ENCODE results near the gene CDH16.
"Not testable (repeated sequence)": the region's sequence is repeated elsewhere in the genome, so short reads cannot be mapped to it uniquely, and the experiment has no call there.

CDH16 gene

DNA sequence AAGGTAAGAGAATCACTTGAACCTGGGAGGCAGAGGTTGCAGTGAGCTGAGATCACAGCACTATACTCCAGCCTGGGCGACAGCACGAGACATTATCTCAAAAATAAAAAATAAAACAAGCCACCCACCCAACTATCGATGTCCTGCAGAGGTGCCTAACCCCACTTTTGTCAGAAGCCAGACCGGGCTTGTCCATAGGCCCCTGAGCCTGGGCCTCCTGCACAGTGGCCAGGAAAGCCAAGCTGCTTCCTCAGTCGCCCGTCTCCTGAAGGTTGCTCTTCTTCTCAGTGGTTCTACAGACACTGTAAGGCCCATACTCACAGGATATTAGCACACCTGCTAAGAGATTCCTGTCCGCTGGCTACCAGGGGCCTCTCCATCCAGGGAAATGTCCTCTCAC, 27.9 kb upstream of the CDH16 start:
- DNase-seq, result no peak

DNA sequence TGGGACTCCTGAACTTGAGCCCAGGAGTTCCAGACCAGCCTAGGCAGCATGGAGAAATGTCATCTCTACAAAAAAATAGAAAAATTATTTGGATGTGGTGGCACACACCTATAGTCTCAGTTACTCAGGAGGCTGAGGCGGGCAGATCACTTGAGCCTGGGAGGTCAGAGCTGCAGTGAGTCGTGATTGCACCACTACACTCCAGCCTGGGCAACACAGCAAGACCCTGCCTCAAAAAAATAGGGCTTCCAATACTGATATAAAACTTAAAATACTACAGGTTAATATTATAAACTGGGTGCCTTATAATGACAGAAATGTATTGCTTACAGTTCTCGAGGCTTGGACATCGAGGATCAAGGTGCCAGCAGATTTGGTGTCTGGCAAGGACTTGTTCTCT, 27.3 kb upstream of the CDH16 start:
- no peak for DNase-seq

DNA sequence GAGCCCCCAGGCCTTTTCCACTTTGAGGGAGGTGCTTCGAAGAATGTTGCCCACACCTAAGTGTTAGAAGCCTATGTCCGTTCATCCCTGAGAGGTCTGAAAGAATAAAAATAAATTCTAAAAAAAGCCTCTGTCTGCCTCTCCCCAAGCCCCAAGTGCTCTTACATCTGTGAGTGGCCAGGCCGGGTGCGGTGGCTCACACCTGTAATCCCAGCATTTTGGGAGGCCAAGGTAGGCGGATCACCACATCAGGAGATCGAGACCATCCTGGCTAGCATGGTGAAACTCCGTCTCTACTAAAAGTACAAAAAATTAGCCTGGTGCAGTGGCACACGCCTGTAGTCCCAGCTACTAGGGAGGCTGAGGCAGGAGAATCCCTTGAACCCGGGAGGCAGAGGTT, 26.3 kb upstream of the CDH16 start:
- not testable (repeated sequence) for DNase-seq

DNA sequence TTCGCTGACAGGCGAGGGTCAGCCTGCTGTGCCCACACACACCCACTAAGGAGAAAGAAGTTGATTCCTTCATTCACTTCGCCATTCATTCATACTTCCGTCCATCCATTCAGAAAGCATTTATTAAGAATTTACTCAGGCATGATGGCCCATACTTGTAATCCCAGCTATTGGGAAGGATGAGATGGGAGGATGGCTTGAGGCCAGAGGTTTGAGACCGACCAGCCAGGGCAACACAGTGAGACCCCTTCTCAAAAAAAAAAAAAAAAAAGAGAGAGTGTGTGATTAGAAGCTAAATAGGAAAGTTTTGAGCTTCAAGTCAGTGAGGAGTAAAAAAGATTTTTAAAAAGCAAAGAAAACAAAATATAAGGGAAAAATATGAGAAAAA, 25.4 kb upstream of the CDH16 start:
- DNase-seq, result no peak

DNA sequence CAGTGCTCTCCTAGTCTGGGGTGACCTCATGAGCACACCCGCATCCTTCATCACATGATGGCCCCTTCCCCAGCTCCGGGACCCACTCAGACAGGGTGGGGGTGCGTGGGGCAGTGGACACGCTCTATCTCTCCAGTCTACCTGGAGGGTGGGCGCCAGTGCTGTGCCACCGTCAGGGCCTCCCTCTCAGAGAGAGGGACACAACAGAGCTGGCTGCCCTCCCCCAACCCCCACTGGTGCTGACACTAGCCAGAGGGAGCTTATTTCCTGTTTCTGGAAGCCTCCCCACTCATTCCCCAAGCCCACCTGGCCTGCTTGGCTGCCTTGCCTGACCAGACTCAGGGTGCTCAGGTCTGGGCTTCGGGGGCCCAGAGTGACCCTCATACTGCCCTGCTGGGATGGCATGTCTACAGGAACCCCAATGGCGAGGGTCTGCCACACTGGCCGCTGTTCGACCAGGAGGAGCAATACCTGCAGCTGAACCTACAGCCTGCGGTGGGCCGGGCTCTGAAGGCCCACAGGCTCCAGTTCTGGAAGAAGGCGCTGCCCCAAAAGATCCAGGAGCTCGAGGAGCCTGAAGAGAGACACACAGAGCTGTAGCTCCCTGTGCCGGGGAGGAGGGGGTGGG, 24.9 kb upstream of the CDH16 start:
- no peak for DNase-seq

DNA sequence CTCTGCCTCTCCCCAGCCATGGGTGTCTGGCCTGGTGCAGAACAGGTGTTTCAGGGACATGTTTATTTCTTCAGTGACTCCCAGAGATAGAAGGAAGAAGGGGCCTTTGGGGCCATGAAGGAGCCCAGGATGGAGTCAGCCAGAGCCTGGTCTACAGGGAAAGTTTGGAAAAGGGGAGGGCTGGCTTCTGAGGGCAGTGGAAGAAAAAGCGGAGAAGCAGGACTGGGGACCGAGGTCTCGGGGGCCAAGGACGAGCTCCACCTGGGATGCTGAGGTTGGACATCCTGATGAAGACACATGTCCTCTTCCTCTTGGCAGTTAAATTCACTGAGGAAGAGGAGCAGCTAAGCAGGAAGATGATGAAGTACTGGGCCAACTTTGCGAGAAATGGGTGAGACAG, 24.3 kb upstream of the CDH16 start:
- DNase-seq, result no peak

DNA sequence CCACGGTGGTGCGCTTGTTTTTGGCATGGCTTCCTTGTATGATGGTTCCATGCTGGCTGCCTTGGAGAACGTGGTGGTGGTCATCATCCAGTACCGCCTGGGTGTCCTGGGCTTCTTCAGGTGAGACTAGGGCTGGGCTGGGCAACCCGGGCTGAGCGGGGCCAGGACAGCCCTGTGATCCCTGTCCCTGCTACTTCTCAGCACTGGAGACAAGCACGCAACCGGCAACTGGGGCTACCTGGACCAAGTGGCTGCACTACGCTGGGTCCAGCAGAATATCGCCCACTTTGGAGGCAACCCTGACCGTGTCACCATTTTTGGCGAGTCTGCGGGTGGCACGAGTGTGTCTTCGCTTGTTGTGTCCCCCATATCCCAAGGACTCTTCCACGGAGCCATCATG, 21.6 kb upstream of the CDH16 start:
- DNase-seq, result no peak

DNA sequence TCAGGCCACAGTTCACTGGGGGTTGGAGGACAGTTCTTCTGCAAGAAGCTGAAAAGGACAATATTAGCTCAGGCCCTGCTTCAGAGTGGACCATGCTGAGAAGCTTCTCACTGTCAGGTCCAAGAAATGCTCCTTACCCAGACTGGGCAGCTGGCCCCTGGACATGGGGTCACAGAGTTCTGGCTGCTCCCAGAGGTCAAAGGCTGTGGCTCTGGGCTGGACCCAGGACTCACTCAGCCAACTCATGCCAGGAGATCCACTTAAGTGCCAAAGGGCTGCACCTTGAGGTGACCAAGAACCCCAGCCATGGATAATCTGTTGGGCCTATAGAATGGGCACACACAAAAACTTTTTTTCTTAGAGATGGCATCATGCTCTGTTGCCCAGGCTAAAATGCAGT, 20.7 kb upstream of the CDH16 start:
- DNase-seq, result no peak

DNA sequence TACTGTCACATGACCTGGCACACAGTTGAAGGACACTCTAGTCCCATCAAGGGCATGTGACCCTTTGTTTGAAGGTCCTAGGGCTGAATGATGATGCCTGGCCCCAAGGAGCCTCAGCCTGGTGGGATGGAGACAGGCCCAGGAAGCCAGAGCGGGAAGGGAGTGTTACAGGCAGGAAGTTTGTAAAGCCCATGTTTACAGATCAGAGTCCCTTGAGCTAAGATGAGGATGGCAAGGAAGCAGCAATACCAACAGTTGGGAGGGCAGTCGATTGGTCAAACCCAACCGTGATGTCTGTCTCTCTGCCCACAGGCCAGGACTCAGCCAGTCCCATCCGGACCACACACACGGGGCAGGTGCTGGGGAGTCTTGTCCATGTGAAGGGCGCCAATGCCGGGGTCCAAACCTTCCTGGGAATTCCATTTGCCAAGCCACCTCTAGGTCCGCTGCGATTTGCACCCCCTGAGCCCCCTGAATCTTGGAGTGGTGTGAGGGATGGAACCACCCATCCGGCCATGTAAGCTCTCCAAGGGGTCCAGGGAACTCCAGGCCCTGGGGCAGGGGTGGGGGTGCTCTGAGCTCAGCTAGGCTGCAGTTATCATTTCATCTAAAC, 19.1 kb upstream of the CDH16 start:
- DNase-seq, result no peak

DNA sequence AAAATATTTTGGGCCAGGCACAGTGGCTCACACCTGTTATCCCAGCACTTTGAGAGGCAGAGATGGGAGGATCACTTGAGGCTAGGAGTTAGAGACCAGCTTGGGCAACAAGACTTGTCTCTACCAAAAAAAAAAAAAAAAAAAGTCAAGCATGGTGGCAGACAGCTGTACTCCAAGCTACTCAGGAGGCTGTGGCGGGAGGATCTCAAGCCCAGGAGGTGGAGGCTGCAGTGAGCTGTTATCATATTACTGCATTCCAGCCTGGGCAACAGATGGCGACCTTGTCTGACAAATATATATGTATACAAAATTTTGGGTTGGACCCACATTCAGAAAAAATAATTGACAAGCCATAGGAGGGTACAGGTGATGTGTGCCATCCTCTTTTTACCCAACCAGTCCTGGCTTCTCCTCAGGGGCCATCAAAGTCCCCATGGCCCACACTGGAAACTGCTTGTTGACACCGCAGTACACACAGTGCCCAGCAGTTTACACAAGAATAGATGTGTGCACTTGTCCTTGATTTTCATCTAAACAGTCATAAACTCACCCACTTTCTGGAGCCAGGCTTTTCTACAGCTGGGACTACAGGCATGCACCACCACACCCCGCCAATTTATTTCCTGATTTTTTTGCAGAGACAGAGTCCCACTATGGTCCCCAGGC, 18.3 kb upstream of the CDH16 start:
- no peak for DNase-seq

DNA sequence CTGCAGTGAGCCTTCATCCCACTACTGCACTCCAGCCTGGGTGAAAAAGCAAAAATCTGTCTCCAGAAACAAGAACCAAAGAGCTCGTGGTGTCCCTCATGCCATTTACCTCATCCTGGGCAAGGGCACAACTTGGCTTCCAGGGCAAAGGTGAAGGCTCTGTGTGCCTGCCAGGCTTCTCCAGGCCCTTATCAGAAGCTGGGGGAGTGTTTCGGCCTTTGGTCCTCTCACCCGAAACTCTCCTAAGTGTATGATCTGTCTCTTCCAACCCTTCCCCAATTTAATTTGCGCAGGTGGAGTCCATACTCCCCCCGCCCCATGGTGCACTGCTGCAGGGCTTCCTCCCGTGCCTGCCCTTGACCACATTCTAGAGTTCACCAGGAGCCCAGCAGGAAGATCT, 17.8 kb upstream of the CDH16 start:
- DNase-seq, result no peak

DNA sequence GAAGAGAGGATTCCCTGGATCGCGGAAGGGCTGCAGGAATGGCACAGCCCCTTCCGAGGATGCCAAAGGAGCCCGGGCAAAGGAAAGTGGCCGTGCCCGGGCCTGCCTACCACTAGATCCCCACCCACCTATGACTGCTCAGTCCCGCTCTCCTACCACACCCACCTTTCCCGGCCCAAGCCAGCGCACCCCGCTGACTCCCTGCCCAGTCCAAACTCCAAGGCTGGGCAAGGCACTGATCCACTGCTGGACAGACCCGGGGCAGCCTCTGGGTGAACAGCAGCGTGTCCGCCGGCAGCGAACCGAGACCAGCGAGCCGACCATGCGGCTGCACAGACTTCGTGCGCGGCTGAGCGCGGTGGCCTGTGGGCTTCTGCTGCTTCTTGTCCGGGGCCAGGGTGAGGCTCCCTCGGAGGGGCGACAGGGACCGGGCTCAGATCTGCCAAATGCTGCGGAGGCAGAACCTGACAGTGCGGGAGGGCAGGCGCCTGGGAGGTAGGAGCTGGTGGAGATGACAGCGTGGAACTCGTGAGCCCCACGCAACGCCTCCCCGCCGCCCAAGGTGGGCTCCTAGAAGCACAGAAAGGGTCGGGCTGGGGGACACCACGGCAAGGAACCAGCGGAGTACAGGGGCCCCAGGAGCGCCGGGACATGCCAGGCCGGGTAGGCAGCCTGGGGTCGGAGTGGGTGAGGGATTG, 16.8 kb upstream of the CDH16 start, which contains the start of gene CES2:
TSS of gene CES2 (plus strand) at position 203 of the 698 bp plus-strand sequence. CDS start at position 323, 120 bp downstream.
- no peak for DNase-seq

DNA sequence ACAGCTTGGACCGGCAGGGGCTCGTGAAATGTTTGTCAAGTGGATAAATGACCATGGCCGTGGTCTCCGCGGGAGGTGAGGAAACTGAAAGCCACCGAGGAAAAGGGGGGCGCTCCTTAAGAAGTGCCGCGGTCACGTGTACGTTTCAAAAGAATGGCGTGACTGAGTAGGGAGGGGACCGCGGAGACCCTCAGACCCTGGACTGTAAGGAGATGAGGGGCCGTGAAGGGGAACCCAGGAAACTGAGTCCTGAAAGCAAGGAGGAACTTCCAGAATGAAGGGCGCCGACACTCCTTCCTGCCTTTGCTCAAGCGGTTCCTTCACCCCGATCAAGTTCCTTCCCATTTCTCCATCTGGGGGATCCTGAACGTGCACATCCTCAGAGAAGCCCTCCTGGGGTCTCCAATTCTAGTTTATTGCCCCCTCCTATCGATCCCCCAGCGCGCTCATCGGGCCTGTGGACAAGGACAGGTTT, 16.2 kb upstream of the CDH16 start:
- not testable (repeated sequence) for DNase-seq

DNA sequence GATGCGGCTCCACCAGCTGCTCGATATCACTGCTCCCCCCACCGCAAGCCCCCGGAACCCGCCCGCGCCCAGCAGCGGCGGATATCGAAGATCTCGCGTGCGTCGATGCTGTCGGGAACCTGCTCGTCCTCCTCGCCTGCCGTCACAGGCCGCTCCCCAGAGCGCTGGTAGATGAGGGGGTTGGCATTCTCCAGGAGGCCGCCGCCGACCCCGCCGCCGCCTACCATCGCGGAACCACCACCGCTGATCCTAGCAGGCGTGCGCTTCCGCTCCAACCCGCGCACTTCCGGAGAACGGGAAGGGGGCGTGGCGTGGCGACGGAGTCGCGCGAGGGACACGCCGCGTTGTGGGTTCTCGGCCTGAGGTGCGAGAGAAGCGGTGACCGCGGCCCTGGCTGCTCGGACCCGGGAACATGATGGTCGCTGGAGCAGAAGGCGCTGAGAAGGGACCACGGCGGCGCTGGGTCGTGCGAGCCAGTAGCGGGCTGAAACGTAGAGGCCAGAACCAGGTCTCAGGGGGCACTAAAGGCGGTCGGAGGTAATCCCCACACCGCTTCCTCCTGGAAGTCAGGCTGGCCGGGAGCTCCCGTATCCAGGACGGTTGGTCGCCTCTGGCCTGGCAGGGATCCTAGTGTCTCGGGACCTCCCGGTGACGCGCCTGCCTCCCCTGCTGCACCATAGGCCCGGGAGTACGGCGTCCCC, 15.6 kb upstream of the CDH16 start, which contains the start of gene CIAO2B:
TSS of gene CIAO2B (minus strand) at position 265 of the 701 bp plus-strand sequence. CDS start at position 227, 38 bp downstream.
- peak; percentile 96 for DNase-seq

DNA sequence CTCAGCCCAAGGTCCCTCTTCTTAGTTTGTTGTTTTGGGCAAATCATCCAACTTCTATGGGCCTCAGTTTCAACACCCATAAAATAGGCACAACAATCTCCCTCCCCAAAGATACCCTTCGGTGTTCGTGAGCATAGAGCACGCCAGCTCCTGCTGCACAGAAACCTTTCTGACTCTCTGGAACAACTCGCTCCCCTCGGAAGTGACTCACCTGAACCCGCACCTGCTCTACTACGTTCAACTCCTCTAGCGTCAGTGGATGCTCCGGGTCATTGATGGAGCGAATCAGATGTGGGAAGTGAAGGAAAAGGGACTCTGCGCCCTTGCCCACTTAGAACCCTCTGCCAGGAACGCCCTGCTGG, 15.1 kb upstream of the CDH16 start:
- DNase-seq, result no peak

DNA sequence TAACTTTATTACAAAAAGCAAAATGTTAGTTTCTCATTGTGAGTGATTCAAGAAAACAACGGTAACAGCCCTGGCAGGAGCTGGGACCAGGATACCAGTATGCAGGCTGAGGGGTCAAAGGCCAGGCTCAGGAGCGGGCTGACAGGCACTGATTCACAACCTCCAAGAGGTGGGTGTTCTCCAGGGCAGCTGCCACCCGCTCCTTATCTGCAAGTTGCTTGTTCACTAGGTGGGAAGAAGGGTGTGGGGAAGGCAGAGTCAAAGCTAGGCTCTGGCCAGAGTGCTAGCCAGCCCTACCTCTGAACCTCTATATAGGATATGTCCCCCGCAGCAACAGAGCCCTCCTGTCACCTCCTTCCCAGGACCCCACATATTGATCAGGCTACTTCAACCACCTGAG, 13.4 kb upstream of the CDH16 start:
- no peak for DNase-seq

DNA sequence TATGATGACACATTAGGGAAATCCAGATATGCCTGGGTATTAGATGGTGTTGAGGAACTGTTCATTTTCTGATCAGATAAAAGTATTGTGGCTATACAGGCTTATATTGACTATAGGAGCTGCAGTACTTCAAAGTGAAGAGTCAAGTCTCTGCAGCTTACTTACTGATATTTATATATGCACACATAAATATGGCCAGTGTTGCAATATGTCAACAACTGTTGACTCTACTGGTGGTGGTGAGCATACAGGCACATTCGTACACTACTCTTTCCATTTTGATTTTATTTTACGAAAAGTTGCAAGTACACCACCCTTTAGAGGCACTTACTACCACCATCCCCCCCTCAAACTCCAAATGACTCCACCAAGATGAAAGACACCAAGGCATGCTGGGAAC, 13.0 kb upstream of the CDH16 start:
- DNase-seq, result no peak

DNA sequence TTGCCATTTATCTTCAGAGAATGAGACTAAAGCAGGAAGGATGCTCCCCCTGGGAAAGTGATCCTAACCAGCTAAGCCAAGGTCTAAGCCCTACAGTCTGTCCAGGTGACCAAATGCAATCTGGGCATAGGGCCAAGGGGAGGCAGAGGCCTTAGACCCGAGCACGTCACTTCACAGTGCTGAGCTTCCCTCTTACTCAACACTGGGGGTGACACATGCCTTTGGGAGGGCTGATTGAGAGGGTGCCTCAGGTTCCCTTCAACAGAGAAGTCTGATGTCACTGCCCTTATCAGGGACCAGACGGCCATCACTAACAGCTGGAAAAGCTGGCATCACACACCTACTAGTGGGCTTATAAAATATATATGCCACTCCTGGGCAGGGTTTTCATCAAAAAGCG, 11.5 kb upstream of the CDH16 start:
- no peak for DNase-seq

DNA sequence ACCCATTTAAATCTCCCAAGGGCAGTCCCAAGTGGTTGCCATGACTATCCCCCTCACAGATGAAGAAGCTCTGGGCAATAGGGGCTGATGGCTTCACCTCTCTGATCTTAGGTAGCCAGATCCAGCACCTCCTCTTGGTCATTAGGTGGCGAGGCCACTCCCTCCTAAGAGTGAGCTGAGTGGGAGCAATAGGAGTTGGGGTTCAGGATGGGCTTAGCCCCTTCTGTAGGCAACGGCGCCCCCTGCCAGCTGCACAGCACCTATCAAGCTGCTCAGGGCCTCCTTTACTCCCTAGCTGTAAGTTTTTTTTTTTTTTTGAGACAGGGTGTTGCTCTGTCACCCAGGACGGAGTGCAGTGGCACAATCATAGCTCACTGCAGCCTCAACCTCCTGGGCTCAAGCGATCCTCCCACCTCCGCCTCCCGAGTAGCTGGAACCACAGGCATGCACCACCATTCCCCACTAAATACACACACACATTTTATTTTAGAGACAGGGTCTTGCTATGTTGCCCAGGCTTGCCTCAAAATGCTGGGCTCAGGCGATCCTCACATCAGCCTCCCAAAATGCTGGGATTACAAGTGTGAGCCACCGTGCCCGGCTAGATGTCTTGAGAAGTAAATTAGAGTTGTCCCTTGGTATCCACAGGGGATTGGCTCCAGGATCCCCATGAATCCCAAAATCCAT, 10.2 kb upstream of the CDH16 start:
- DNase-seq, result peak; percentile 69

DNA sequence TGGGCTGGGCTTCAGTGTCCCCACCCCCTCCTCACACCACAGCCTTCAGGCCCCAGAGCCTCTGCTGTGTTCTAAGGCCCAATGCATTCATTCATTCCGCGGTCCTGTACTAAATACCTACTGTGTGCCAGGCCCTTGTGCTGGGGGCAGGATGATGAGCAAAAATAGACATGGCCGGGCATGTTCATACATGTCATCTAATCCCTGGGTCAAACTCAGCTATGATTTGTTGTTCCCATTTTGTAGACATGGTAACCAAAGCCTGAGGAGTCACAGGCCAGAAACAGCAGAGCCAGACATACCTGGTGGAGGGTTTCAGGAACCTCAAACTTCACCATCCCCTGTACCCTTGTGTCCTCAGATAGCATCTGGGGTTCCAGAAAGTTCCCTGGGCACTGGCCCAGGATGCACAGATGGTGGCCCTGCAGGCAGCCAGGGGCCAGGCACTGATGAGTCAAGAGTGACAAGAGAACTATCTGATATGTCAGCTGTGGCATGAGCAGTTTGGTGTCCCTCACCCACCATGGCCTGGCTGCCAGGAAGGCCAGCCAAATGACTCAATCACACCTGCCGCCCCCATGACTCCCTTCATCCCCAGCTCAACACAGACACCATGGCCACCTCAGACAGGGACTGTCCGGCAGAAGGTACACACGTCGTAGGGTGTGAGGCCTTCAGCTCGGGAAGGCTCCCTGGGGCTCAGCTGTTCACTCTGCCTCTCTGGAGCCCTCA, 9.4 kb upstream of the CDH16 start:
- no peak for DNase-seq

DNA sequence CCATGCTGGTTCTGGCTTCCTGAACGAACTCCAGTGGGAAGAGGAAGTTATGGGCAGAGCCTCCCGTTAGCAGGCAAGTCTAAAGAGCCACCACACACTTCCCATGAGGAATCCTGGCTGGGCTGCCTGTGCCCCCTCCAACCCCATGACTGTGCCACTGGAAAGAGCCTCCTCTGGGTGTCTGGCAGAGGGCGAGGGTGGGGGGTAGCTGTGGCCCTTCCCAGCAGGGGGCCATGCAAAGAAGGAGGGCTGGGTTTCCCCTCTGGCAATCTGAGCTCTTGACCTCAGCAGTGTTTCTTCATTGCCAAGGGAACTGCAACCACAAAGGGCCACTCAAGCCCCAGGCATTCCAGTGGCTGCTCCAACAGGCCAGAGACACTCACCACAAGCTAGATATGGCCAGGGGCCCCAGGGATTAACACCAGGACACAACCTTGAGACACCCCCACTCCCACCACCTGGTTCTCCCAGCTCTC, 8.3 kb upstream of the CDH16 start:
- DNase-seq, result no peak

Measured in activated effector memory CD4-positive, alpha-beta T cell treated with anti-CD3 and anti-CD28 coated beads, Interleukin-2, amount 50 U/mL, for 16 hours (primary cell).